Testis (tissue), 3 donors: Measurements from ENCODE around the gene ERP27. TPM values are rescaled to one million over a fixed set of nuclear protein-coding genes. Genes with fewer than 3 reads are reported as not detected.
A peak's percentile ranks its signal among the peaks of the same experiment; 100 is the strongest.

Source experiments
- DNase-seq: peaks from one replicate; pipeline ENCODE4 v3.0.0-alpha.2; 2019
- H3K27ac ChIP-seq, 2 donors: fragments of 200-600 bp; sonication (generic); one replicate each; pipeline ENCODE4 v1.5.1; 2019
- H3K27me3 ChIP-seq: fragments of 200-600 bp; sonication (generic); one replicate; pipeline ENCODE4 v1.5.1; 2019
- H3K36me3 ChIP-seq: fragments of 200-600 bp; sonication (generic); one replicate; pipeline ENCODE4 v1.5.1; 2017; ENCODE audit warnings: low read depth; ENCODE audit errors: missing control alignments
- H3K4me1 ChIP-seq: fragments of 200-600 bp; sonication (generic); one replicate; pipeline ENCODE4 v1.5.1; 2019
- H3K4me3 ChIP-seq, 2 donors: fragments of 200-600 bp; sonication (generic); one replicate each; pipeline ENCODE4 v1.5.1; 2017 to 2019
- H3K9me3 ChIP-seq: fragments of 200-600 bp; sonication (generic); one replicate; pipeline ENCODE4 v1.5.1; 2017
- CTCF ChIP-seq, 3 experiments: fragments of 450-650 bp in 2 of 3; fragments of 200-600 bp in 1 of 3; sonication (generic) in 1 of 3; IDR thresholded peaks; one replicate each; pipeline ENCODE4 v1.5.1; 2016 to 2019; ENCODE audit warnings: antibody characterized with exemption in 3 of 3, mild to moderate bottlenecking in 2 of 3, moderate library complexity in 1 of 3
- POLR2A ChIP-seq: fragments of 450-650 bp; IDR thresholded peaks from one replicate; pipeline ENCODE4 v1.6.1; 2017; ENCODE audit warnings: antibody characterized with exemption, mild to moderate bottlenecking, moderate library complexity
- WGBS, 2 donors: methylation state at CpG; one replicate each; pipeline ENCODE4 v1.1.5; 2018; 5-methylcytosine and 5-hydroxymethylcytosine counted together
- intact Hi-C: fragments of 100-400 bp; cut with DNase I; formaldehyde crosslinking; loops from one replicate; pipeline ENCODE4 v1.15.1; 2023; ENCODE audit warnings: low total_unique reads
- polyA plus RNA-seq: library from polyadenylated mRNA; stranded (reverse); fragments of 350-450 nt; fragmentation: Illumina TruSeq; extraction: RNeasy Lipid Tissue Mini Kit (QIAGEN cat#74804); gene quantifications from one replicate; pipeline ENCODE4 v1.2.3, GENCODE V29; 2014; ENCODE audit warnings: low read depth, low replicate concordance; ENCODE audit not compliant: insufficient read depth
- total RNA-seq, 2 donors: library from RNA; depleted of rRNA; stranded (reverse); fragments of >200 nt; gene quantifications; one replicate each; pipeline ENCODE4 v1.2.3, GENCODE V29; 2016

Gene ERP27
- total and polyA plus RNA-seq, 3 donors from 2014 or later, result 0.12 to 0.39 (median 0.34) TPM

GRCh38 chr12:14961466-14962152 is 23.3 kb upstream of the ERP27 start, which contains the start of gene ARHGDIB:
ARHGDIB (minus strand) TSS chr12:14961601; CDS start chr12:14950712, 10,889 bp downstream.
- no peaks in the 10 kb centered on the region for H3K27me3 ChIP-seq
- intact Hi-C loops, result no loop called here
- peak within 1 kb of the TSS; percentile 36 to 82 for H3K27ac ChIP-seq
- H3K4me1 ChIP-seq, result no peaks in the 10 kb centered on the region
- H3K9me3 ChIP-seq, result no peaks in the 10 kb centered on the region
- peak; percentile 39 for DNase-seq
- no peaks in the 10 kb centered on the region for H3K36me3 ChIP-seq
- 28 to 31% methylated on average over 14 of the region's 14 CpGs for WGBS, 2 donors
- TF ChIP-seq CTCF (IDR thresholded peaks at IDR 0.05), result no peak
- TF ChIP-seq POLR2A, result no peak
- H3K4me3 ChIP-seq, result peak within 1 kb of the TSS; percentile 49 to 54

- 50% methylated on average over 13 of the region's 13 CpGs for WGBS, 2 donors
- TF ChIP-seq CTCF (IDR thresholded peaks at IDR 0.05) (no peak), POLR2A (no peak)
- peak overlapping the region; percentile 36 to 82 for H3K27ac ChIP-seq
- peak overlapping the region; percentile 49 to 54 for H3K4me3 ChIP-seq
- no peaks in the 10 kb centered on the region for H3K36me3 ChIP-seq
- H3K9me3 ChIP-seq, result no peaks in the 10 kb centered on the region
- no peaks in the 10 kb centered on the region for H3K4me1 ChIP-seq
- no peaks in the 10 kb centered on the region for H3K27me3 ChIP-seq
- DNase-seq, result no peak
- intact Hi-C loops, result no loop called here
These were observed 22.5 kb upstream of the ERP27 start for GRCh38 chr12:14960548-14961465.

GRCh38 chr12:14959916-14960496 is 21.7 kb upstream of the ERP27 start:
- TF ChIP-seq POLR2A (no peak), CTCF (IDR thresholded peaks at IDR 0.05) (no peak)
- no peaks in the 10 kb centered on the region for H3K9me3 ChIP-seq
- H3K4me3 ChIP-seq, result peak overlapping the region in 1 of 2 donors; percentile 54
- H3K27me3 ChIP-seq, result no peaks in the 10 kb centered on the region
- H3K36me3 ChIP-seq, result no peaks in the 10 kb centered on the region
- no peaks in the 10 kb centered on the region for H3K4me1 ChIP-seq
- WGBS, 2 donors, result 81 to 82% methylated on average over 4 of the region's 4 CpGs
- DNase-seq, result no peak
- intact Hi-C loops, result no loop called here
- H3K27ac ChIP-seq, result peak overlapping the region in 1 of 2 donors; percentile 82

GRCh38 chr12:14959463-14959862 is 21.1 kb upstream of the ERP27 start:
- Histone ChIP-seq H3K27ac (peak overlapping the region in 1 of 2 donors; percentile 82), H3K4me3 (no peak overlapping the region), H3K36me3 (no peaks in the 10 kb centered on the region), H3K9me3 (no peaks in the 10 kb centered on the region), H3K4me1 (no peaks in the 10 kb centered on the region), H3K27me3 (no peaks in the 10 kb centered on the region)
- no peak for DNase-seq
- intact Hi-C loops, result no loop called here
- TF ChIP-seq POLR2A (no peak), CTCF (IDR thresholded peaks at IDR 0.05) (no peak)
- WGBS, 2 donors, result 37 to 56% methylated on average over 3 of the region's 3 CpGs
